GM11168 (cell line): ENCODE data around the gene TECPR1.

Experiments used
- in situ Hi-C: fragments of 300-500 bp; cut with MboI; formaldehyde crosslinking; loops from one replicate; pipeline ENCODE4 v1.12.0; 2022; ENCODE audit warnings: low sequenced_read_pairs; ENCODE audit not compliant: unreplicated experiment

Gene TECPR1

GRCh38 chr7:98284335-98285036, 32.5 kb upstream of the TECPR1 start:
- in situ Hi-C loops, result no loop called here

GRCh38 chr7:98283887-98284222, 31.8 kb upstream of the TECPR1 start:
- in situ Hi-C loops, result no loop called here

GRCh38 chr7:98283127-98283886, 31.3 kb upstream of the TECPR1 start:
- in situ Hi-C loops, result no loop called here

- in situ Hi-C loops, result no loop called here
Measured at GRCh38 chr7:98282703-98283102, 30.7 kb upstream of the TECPR1 start.

GRCh38 chr7:98281757-98282606, 29.9 kb upstream of the TECPR1 start:
- in situ Hi-C loops, result no loop called here

- in situ Hi-C loops, result no loop called here
Measured at GRCh38 chr7:98280791-98281756, 29.0 kb upstream of the TECPR1 start, which contains the start of gene BRI3. Gene BRI3 (plus strand): TSS chr7:98281686. CDS start chr7:98281796, 110 bp downstream.

GRCh38 chr7:98280296-98280695, 28.3 kb upstream of the TECPR1 start:
- in situ Hi-C loops, result no loop called here

GRCh38 chr7:98278936-98279335, 26.9 kb upstream of the TECPR1 start:
- in situ Hi-C loops, result no loop called here

GRCh38 chr7:98278408-98278807, 26.4 kb upstream of the TECPR1 start:
- in situ Hi-C loops, result no loop called here

GRCh38 chr7:98276241-98276761, 24.3 kb upstream of the TECPR1 start:
- in situ Hi-C loops, result no loop called here

- in situ Hi-C loops, result no loop called here
Measured at GRCh38 chr7:98267303-98267702, 15.3 kb upstream of the TECPR1 start.

GRCh38 chr7:98266840-98267239, 14.8 kb upstream of the TECPR1 start:
- in situ Hi-C loops, result no loop called here

- in situ Hi-C loops, result no loop called here
Measured at GRCh38 chr7:98265841-98266271, 13.8 kb upstream of the TECPR1 start.

GRCh38 chr7:98257701-98258100, 5.7 kb upstream of the TECPR1 start:
- in situ Hi-C loops, result no loop called here

GRCh38 chr7:98256431-98256830, 4.4 kb upstream of the TECPR1 start:
- in situ Hi-C loops, result no loop called here

GRCh38 chr7:98254951-98255610, 3.0 kb upstream of the TECPR1 start:
- in situ Hi-C loops, result no loop called here

GRCh38 chr7:98254516-98254915, 2.5 kb upstream of the TECPR1 start:
- in situ Hi-C loops, result no loop called here

- in situ Hi-C loops, result no loop called here
Measured at GRCh38 chr7:98252425-98253054, 508 bp upstream of the TECPR1 start.

GRCh38 chr7:98251231-98251600, 816 bp downstream of the TECPR1 start:
- in situ Hi-C loops, result no loop called here
